ENCODE data around the gene PCDHA13.
"Not testable (repeated sequence)": the region's sequence is repeated elsewhere in the genome, so short reads cannot be mapped to it uniquely, and the experiment has no call there.

PCDHA13 gene

GRCh38 chr5:140881889-140882590 is at the start of gene PCDHA13:
TSS of gene PCDHA13 (plus strand) at chr5:140882124. CDS start at chr5:140882269, 145 bp downstream.
- peaks cover 10 to 21% of the 10 kb centered on the region in 2 donors for H3K27me3 ChIP-seq (ENCODE audit: control insufficient read depth in 1 of 2, insufficient read depth in 2 of 2, low read length in 2 of 2)
- no peaks in the 10 kb centered on the region for H3K36me3 ChIP-seq (ENCODE audit: control insufficient read depth in 2 of 2, insufficient read depth in 2 of 2, low read length in 2 of 2)
- H3K4me3 ChIP-seq (ENCODE audit: low read length in 2 of 2) = peak within 1 kb of the TSS; percentile 17 to 49
- peaks cover 14 to 15% of the 10 kb centered on the region in 2 donors for H3K9me3 ChIP-seq (ENCODE audit: control insufficient read depth in 2 of 2, low read length in 2 of 2)
- H3K27ac ChIP-seq (ENCODE audit: low read length) = no peak within 1 kb of the TSS
- H3K4me1 ChIP-seq (ENCODE audit: control insufficient read depth, insufficient read depth, low read length) = no peaks in the 10 kb centered on the region
- no peak within 1 kb of the TSS for H3K9ac ChIP-seq (ENCODE audit: low read length in 2 of 2)

- Histone ChIP-seq H3K36me3 (ENCODE audit: control insufficient read depth in 2 of 2, insufficient read depth in 2 of 2, low read length in 2 of 2) (no peaks in the 10 kb centered on the region), H3K27ac (ENCODE audit: low read length) (no peak within 1 kb of the TSS), H3K4me1 (ENCODE audit: control insufficient read depth, insufficient read depth, low read length) (no peaks in the 10 kb centered on the region), H3K9me3 (ENCODE audit: control insufficient read depth in 2 of 2, low read length in 2 of 2) (peaks cover 0 to 9% of the 10 kb centered on the region in 2 donors), H3K9ac (ENCODE audit: low read length in 2 of 2) (no peak within 1 kb of the TSS), H3K4me3 (ENCODE audit: low read length in 2 of 2) (peak within 1 kb of the TSS in 1 of 2 donors; percentile 44), H3K27me3 (ENCODE audit: control insufficient read depth in 1 of 2, insufficient read depth in 2 of 2, low read length in 2 of 2) (peaks cover 11 to 16% of the 10 kb centered on the region in 2 donors)
Observed at GRCh38 chr5:140833993-140834392, 47.9 kb upstream of the PCDHA13 start, which contains the start of gene PCDHA7. TSS of gene PCDHA7 (plus strand) at chr5:140834269. CDS start at chr5:140834384, 115 bp downstream.

- H3K9me3 ChIP-seq (ENCODE audit: control insufficient read depth in 2 of 2, low read length in 2 of 2); H3K36me3 ChIP-seq (ENCODE audit: control insufficient read depth in 2 of 2, insufficient read depth in 2 of 2, low read length in 2 of 2); H3K27ac ChIP-seq (ENCODE audit: low read length); H3K9ac ChIP-seq (ENCODE audit: low read length in 2 of 2); H3K4me1 ChIP-seq (ENCODE audit: control insufficient read depth, insufficient read depth, low read length): not testable (repeated sequence)
- peak overlapping the region in 1 of 2 donors; percentile 44 for H3K4me3 ChIP-seq (ENCODE audit: low read length in 2 of 2)
- H3K27me3 ChIP-seq (ENCODE audit: control insufficient read depth in 1 of 2, insufficient read depth in 2 of 2, low read length in 2 of 2) = peaks cover 11 to 16% of the 10 kb centered on the region in 2 donors
Observed at GRCh38 chr5:140834439-140835008, 47.4 kb upstream of the PCDHA13 start.

- Histone ChIP-seq H3K27me3 (ENCODE audit: control insufficient read depth in 1 of 2, insufficient read depth in 2 of 2, low read length in 2 of 2) (peaks cover 11 to 13% of the 10 kb centered on the region in 2 donors), H3K27ac (ENCODE audit: low read length) (no peak overlapping the region), H3K4me1 (ENCODE audit: control insufficient read depth, insufficient read depth, low read length) (no peaks in the 10 kb centered on the region), H3K36me3 (ENCODE audit: control insufficient read depth in 2 of 2, insufficient read depth in 2 of 2, low read length in 2 of 2) (no peaks in the 10 kb centered on the region), H3K9ac (ENCODE audit: low read length in 2 of 2) (no peak overlapping the region), H3K4me3 (ENCODE audit: low read length in 2 of 2) (no peak overlapping the region), H3K9me3 (ENCODE audit: control insufficient read depth in 2 of 2, low read length in 2 of 2) (peaks cover 0 to 9% of the 10 kb centered on the region in 2 donors)
Observed at GRCh38 chr5:140835622-140836510, 46.1 kb upstream of the PCDHA13 start.

- peaks cover 0 to 2% of the 10 kb centered on the region in 2 donors for H3K27me3 ChIP-seq (ENCODE audit: control insufficient read depth in 1 of 2, insufficient read depth in 2 of 2, low read length in 2 of 2)
- no peak within 1 kb of the TSS for H3K4me3 ChIP-seq (ENCODE audit: low read length in 2 of 2)
- no peaks in the 10 kb centered on the region for H3K36me3 ChIP-seq (ENCODE audit: control insufficient read depth in 2 of 2, insufficient read depth in 2 of 2, low read length in 2 of 2)
- peaks cover 0 to 16% of the 10 kb centered on the region in 2 donors for H3K9me3 ChIP-seq (ENCODE audit: control insufficient read depth in 2 of 2, low read length in 2 of 2)
- no peak within 1 kb of the TSS for H3K27ac ChIP-seq (ENCODE audit: low read length)
- H3K4me1 ChIP-seq (ENCODE audit: control insufficient read depth, insufficient read depth, low read length) = no peaks in the 10 kb centered on the region
- H3K9ac ChIP-seq (ENCODE audit: low read length in 2 of 2) = no peak within 1 kb of the TSS
Observed at GRCh38 chr5:140840978-140841962, 40.7 kb upstream of the PCDHA13 start, which contains the start of gene PCDHA8. TSS of gene PCDHA8 (plus strand) at chr5:140841187. CDS start at chr5:140841322, 135 bp downstream.

GRCh38 chr5:140842798-140843733 is 38.9 kb upstream of the PCDHA13 start:
- peaks cover 0 to 7% of the 10 kb centered on the region in 2 donors for H3K27me3 ChIP-seq (ENCODE audit: control insufficient read depth in 1 of 2, insufficient read depth in 2 of 2, low read length in 2 of 2)
- H3K4me3 ChIP-seq (ENCODE audit: low read length in 2 of 2) = no peak overlapping the region
- no peak overlapping the region for H3K27ac ChIP-seq (ENCODE audit: low read length)
- peaks cover 0 to 14% of the 10 kb centered on the region in 2 donors for H3K9me3 ChIP-seq (ENCODE audit: control insufficient read depth in 2 of 2, low read length in 2 of 2)
- no peaks in the 10 kb centered on the region for H3K4me1 ChIP-seq (ENCODE audit: control insufficient read depth, insufficient read depth, low read length)
- no peak overlapping the region for H3K9ac ChIP-seq (ENCODE audit: low read length in 2 of 2)
- no peaks in the 10 kb centered on the region for H3K36me3 ChIP-seq (ENCODE audit: control insufficient read depth in 2 of 2, insufficient read depth in 2 of 2, low read length in 2 of 2)

DNA sequence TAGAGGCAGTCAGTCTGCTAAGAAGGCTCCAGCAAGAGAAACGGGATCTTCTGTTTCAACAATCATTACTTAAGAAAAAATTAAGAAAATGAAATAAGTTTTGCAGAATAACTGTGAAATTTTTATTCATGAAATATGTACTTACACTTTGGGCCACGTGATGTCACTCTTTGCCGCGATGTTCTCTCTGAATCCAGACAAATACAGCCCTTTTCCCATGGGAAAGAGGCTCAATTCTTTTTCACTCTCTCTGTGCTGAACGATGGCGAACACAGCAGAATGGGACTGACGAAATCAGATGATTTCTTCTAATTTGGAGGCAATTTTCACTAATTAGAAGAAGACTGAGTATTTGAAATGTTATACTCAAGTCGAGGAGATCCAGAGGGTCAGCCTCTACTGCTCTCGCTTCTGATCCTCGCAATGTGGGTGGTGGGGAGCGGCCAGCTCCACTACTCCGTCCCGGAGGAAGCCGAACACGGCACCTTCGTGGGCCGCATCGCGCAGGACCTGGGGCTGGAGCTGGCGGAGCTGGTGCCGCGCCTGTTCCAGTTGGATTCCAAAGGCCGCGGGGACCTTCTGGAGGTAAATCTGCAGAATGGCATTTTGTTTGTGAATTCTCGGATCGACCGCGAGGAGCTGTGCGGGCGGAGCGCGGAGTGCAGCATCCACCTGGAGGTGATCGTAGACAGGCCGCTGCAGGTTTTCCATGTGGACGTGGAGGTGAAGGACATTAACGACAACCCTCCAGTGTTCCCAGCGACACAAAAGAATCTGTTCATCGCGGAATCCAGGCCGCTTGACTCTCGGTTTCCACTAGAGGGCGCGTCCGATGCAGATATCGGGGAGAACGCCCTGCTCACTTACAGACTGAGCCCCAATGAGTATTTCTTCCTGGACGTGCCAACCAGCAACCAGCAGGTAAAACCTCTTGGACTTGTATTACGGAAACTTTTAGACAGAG is 33.5 kb upstream of the PCDHA13 start, which contains the start of gene PCDHA9:
TSS of gene PCDHA9 (plus strand) at position 244 of the 964 bp plus-strand sequence. CDS start at position 358, 114 bp downstream.
- not testable (repeated sequence) for H3K4me3 ChIP-seq (ENCODE audit: low read length in 2 of 2); H3K27ac ChIP-seq (ENCODE audit: low read length); H3K9ac ChIP-seq (ENCODE audit: low read length in 2 of 2); H3K4me1 ChIP-seq (ENCODE audit: control insufficient read depth, insufficient read depth, low read length); H3K36me3 ChIP-seq (ENCODE audit: control insufficient read depth in 2 of 2, insufficient read depth in 2 of 2, low read length in 2 of 2)
- peaks cover 0 to 25% of the 10 kb centered on the region in 2 donors for H3K27me3 ChIP-seq (ENCODE audit: control insufficient read depth in 1 of 2, insufficient read depth in 2 of 2, low read length in 2 of 2)
- peaks cover 0 to 11% of the 10 kb centered on the region in 2 donors for H3K9me3 ChIP-seq (ENCODE audit: control insufficient read depth in 2 of 2, low read length in 2 of 2)

- not testable (repeated sequence) for H3K9ac ChIP-seq (ENCODE audit: low read length in 2 of 2); H3K4me1 ChIP-seq (ENCODE audit: control insufficient read depth, insufficient read depth, low read length); H3K27ac ChIP-seq (ENCODE audit: low read length); H3K4me3 ChIP-seq (ENCODE audit: low read length in 2 of 2); H3K36me3 ChIP-seq (ENCODE audit: control insufficient read depth in 2 of 2, insufficient read depth in 2 of 2, low read length in 2 of 2)
- Histone ChIP-seq H3K9me3 (ENCODE audit: control insufficient read depth in 2 of 2, low read length in 2 of 2) (peaks cover 0 to 10% of the 10 kb centered on the region in 2 donors), H3K27me3 (ENCODE audit: control insufficient read depth in 1 of 2, insufficient read depth in 2 of 2, low read length in 2 of 2) (peaks cover 0 to 25% of the 10 kb centered on the region in 2 donors)
Observed at GRCh38 chr5:140849831-140850634, 31.9 kb upstream of the PCDHA13 start.
